WTC11 (cell line): ENCODE measurements around the gene UGT1A10. TPM values are rescaled to one million over a fixed set of nuclear protein-coding genes. Genes with fewer than 3 reads are reported as not detected.

Source experiments
- ATAC-seq: fragments of 200-7000 bp; cut with Tn5 transposase; 2 replicates; pipeline ENCODE4 v1.10.0; 2021; ENCODE audit warnings: mild to moderate bottlenecking, moderate library complexity
- CTCF ChIA-PET: fragments of 300-600 bp; sonication (Branson Sonifier 250); formaldehyde crosslinking; loops from one replicate; lab custom pipeline; 2021; ENCODE audit warnings: antibody characterized with exemption; lab: Charles Lee
- POLR2A ChIA-PET: fragments of 350-600 bp; sonication (Branson Sonifier 250); formaldehyde crosslinking; loops from one replicate; lab custom pipeline; 2021; ENCODE audit warnings: antibody characterized with exemption; lab: Charles Lee
- DNase-seq: peaks from one replicate; pipeline ENCODE4 v3.0.0; 2021; ENCODE audit warnings: low spot score
- H3K27ac Mint-ChIP-seq: 2 replicates; pipeline ENCODE4 v1.8.0; 2021; ENCODE audit warnings: mixed read lengths
- H3K27me3 Mint-ChIP-seq: 2 replicates; pipeline ENCODE4 v1.8.0; 2021; ENCODE audit warnings: low read depth, mild to moderate bottlenecking, moderate library complexity, mixed read lengths
- H3K36me3 Mint-ChIP-seq: 2 replicates; pipeline ENCODE4 v1.8.0; 2021; ENCODE audit warnings: mixed read lengths
- H3K4me1 Mint-ChIP-seq: 2 replicates; pipeline ENCODE4 v1.8.0; 2022; ENCODE audit warnings: mixed read lengths
- H3K4me3 Mint-ChIP-seq: 2 replicates; pipeline ENCODE4 v1.8.0; 2021; ENCODE audit warnings: mild to moderate bottlenecking, moderate library complexity, mixed read lengths
- H3K9me3 Mint-ChIP-seq: 2 replicates; pipeline ENCODE4 v1.8.0; 2021; ENCODE audit warnings: mixed read lengths
- NFYB ChIP-seq: sonication (generic); formaldehyde crosslinking; conservative IDR thresholded peaks from 2 replicates; pipeline ENCODE4 v1.8.0; 2022; ENCODE audit warnings: low read depth, missing genetic modification reagents
- SMAD4 ChIP-seq: sonication (generic); formaldehyde crosslinking; IDR thresholded peaks from 2 replicates; pipeline ENCODE4 v1.8.0; 2022; ENCODE audit warnings: mild to moderate bottlenecking, missing genetic modification reagents
- ZNF219 ChIP-seq: sonication (generic); formaldehyde crosslinking; IDR thresholded peaks from 2 replicates; pipeline ENCODE4 v1.8.0; 2023; ENCODE audit warnings: missing genetic modification reagents, mild to moderate bottlenecking, borderline replicate concordance
- ZNF671 ChIP-seq: fragments of 250-450 bp; sonication (Bioruptor Pico); IDR thresholded peaks from 2 replicates; pipeline ENCODE4 v1.8.0; 2021; ENCODE audit warnings: mild to moderate bottlenecking
- total RNA-seq: library from RNA; stranded (reverse); gene quantifications from 3 replicates; pipeline ENCODE4 v1.2.3, GENCODE V29; 2021
- TF ChIP-seq, protein P1 (sequence below): fragments of 250-450 bp; sonication (Bioruptor Pico); conservative IDR thresholded peaks from 2 replicates; pipeline ENCODE4 v1.9.0; 2021; ENCODE audit warnings: mild to moderate bottlenecking
- TF ChIP-seq, protein P2 (sequence below): sonication (generic); formaldehyde crosslinking; IDR thresholded peaks from 2 replicates; pipeline ENCODE4 v1.8.1; 2023; ENCODE audit warnings: mild to moderate bottlenecking, missing genetic modification reagents
- TF ChIP-seq, protein P3 (sequence below): fragments of 250-450 bp; sonication (Bioruptor Pico); IDR thresholded peaks from 2 replicates; pipeline ENCODE4 v1.9.0; 2021; ENCODE audit warnings: mild to moderate bottlenecking, borderline replicate concordance
- TF ChIP-seq, protein P4 (sequence below): sonication (generic); formaldehyde crosslinking; IDR thresholded peaks from 2 replicates; pipeline ENCODE4 v1.8.1; 2023; ENCODE audit warnings: mild to moderate bottlenecking, moderate library complexity, missing genetic modification reagents
- TF ChIP-seq, protein P5 (sequence below): fragments of 250-450 bp; sonication (Bioruptor Pico); IDR thresholded peaks from 2 replicates; pipeline ENCODE4 v1.8.0; 2021; ENCODE audit warnings: mild to moderate bottlenecking
- TF ChIP-seq, protein P6 (sequence below): sonication (generic); formaldehyde crosslinking; IDR thresholded peaks from 2 replicates; pipeline ENCODE4 v1.8.0; 2022; ENCODE audit warnings: mild to moderate bottlenecking, missing genetic modification reagents
- TF ChIP-seq, protein P7 (sequence below): sonication (generic); formaldehyde crosslinking; IDR thresholded peaks from 2 replicates; pipeline ENCODE4 v1.8.0; 2022; ENCODE audit warnings: mild to moderate bottlenecking, missing genetic modification reagents
- TF ChIP-seq, protein P8 (sequence below): sonication (generic); formaldehyde crosslinking; IDR thresholded peaks from 2 replicates; pipeline ENCODE4 v1.8.1; 2023; ENCODE audit warnings: mild to moderate bottlenecking, missing genetic modification reagents, moderate library complexity

UGT1A10 gene
- total RNA-seq, 1 experiment from 2014 or later: not detected

DNA sequence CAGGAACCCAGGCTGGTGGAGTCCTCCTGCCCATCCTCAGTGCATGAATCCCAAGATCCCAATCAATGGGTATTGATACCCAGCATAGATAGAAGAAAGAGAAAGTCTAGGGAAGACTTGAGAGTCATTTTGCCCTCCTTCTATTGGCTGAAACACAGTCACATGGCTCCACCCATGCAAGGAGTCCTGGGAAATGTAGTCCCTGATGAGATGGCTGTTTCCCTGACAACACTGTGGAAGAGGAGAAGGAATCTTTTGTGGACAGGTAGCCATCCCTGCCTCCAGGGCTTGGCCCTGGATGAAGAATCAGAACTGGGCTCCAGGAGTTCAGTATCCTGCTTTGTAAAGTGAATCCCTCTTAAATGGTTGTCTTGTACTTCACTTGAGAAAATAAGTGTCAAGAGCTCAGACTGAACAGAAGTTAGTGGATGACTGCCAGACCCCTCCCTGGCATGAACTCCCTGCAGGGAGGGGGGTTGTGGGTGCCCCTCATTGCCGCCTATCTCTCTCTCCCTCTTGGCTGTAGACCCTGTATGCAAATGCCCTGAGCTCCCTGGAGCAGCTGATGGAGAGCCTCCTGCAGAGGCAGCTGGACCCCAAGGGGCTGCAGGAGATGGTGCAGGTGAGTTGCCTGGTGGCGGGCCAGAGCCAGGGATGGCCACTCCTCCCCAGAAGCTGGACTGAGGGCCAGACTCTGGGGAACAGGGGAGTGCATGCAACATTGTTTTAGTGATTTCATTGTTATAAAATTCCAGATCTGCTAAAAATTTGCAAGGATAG is 178.0 kb downstream of the UGT1A10 start:
- Mint-ChIP-seq H3K36me3 (no peaks in the 10 kb centered on the region), H3K27ac (no peak overlapping the region), H3K9me3 (peaks cover 11% of the 10 kb centered on the region), H3K27me3 (no peaks in the 10 kb centered on the region; the same call in 1 of the 2 replicates), H3K4me3 (no peak overlapping the region), H3K4me1 (no peaks in the 10 kb centered on the region)
- ATAC-seq (peak; percentile 79), DNase-seq (no peak)
- ChIA-PET CTCF (no interaction called here), POLR2A (no interaction called here)
- TF ChIP-seq, protein P1, sequence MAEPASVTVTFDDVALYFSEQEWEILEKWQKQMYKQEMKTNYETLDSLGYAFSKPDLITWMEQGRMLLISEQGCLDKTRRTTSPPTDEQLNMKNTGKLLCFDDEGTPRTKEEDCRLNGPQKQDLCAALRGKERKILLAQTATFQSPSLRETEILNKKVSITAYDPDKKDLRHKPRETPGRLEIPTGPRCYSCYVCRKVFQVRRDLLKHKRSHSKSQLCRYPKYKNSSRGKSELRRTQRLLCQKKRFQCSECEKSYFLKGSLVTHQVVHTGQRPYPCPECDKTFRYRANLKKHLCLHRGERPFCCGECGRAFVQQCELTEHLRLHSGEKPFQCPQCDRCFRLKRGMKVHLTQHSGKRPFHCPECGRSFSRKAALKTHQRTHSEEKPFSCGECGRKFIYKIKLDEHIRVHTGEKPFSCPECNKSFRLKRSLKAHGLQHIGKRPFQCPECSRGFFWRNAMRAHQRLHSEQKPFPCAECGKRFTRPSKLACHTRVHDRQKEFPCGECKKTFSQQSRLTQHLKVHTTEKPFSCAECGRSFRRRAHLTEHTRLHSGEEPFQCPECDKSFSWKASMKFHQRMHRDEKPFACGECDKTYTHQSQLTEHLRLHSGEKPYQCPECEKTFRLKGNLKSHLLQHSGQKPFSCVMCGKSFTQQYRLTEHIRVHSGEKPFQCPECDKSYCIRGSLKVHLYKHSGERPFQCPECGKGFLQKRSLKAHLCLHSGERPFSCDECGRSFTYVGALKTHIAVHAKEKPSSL (CRISPR knock-in tag): no peak
- TF ChIP-seq, protein P2, sequence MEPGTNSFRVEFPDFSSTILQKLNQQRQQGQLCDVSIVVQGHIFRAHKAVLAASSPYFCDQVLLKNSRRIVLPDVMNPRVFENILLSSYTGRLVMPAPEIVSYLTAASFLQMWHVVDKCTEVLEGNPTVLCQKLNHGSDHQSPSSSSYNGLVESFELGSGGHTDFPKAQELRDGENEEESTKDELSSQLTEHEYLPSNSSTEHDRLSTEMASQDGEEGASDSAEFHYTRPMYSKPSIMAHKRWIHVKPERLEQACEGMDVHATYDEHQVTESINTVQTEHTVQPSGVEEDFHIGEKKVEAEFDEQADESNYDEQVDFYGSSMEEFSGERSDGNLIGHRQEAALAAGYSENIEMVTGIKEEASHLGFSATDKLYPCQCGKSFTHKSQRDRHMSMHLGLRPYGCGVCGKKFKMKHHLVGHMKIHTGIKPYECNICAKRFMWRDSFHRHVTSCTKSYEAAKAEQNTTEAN (CRISPR knock-in tag): no peak
- TF ChIP-seq SMAD4 (CRISPR knock-in tag) (no peak), NFYB (CRISPR knock-in tag) (no peak), ZNF219 (CRISPR knock-in tag) (no peak), ZNF671 (CRISPR knock-in tag) (no peak)
- TF ChIP-seq, protein P3, sequence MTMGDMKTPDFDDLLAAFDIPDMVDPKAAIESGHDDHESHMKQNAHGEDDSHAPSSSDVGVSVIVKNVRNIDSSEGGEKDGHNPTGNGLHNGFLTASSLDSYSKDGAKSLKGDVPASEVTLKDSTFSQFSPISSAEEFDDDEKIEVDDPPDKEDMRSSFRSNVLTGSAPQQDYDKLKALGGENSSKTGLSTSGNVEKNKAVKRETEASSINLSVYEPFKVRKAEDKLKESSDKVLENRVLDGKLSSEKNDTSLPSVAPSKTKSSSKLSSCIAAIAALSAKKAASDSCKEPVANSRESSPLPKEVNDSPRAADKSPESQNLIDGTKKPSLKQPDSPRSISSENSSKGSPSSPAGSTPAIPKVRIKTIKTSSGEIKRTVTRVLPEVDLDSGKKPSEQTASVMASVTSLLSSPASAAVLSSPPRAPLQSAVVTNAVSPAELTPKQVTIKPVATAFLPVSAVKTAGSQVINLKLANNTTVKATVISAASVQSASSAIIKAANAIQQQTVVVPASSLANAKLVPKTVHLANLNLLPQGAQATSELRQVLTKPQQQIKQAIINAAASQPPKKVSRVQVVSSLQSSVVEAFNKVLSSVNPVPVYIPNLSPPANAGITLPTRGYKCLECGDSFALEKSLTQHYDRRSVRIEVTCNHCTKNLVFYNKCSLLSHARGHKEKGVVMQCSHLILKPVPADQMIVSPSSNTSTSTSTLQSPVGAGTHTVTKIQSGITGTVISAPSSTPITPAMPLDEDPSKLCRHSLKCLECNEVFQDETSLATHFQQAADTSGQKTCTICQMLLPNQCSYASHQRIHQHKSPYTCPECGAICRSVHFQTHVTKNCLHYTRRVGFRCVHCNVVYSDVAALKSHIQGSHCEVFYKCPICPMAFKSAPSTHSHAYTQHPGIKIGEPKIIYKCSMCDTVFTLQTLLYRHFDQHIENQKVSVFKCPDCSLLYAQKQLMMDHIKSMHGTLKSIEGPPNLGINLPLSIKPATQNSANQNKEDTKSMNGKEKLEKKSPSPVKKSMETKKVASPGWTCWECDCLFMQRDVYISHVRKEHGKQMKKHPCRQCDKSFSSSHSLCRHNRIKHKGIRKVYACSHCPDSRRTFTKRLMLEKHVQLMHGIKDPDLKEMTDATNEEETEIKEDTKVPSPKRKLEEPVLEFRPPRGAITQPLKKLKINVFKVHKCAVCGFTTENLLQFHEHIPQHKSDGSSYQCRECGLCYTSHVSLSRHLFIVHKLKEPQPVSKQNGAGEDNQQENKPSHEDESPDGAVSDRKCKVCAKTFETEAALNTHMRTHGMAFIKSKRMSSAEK (CRISPR knock-in tag): no peak
- TF ChIP-seq, protein P4, sequence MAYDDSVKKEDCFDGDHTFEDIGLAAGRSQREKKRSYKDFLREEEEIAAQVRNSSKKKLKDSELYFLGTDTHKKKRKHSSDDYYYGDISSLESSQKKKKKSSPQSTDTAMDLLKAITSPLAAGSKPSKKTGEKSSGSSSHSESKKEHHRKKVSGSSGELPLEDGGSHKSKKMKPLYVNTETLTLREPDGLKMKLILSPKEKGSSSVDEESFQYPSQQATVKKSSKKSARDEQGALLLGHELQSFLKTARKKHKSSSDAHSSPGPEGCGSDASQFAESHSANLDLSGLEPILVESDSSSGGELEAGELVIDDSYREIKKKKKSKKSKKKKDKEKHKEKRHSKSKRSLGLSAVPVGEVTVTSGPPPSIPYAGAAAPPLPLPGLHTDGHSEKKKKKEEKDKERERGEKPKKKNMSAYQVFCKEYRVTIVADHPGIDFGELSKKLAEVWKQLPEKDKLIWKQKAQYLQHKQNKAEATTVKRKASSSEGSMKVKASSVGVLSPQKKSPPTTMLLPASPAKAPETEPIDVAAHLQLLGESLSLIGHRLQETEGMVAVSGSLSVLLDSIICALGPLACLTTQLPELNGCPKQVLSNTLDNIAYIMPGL (CRISPR knock-in tag): no peak
- TF ChIP-seq, protein P5, sequence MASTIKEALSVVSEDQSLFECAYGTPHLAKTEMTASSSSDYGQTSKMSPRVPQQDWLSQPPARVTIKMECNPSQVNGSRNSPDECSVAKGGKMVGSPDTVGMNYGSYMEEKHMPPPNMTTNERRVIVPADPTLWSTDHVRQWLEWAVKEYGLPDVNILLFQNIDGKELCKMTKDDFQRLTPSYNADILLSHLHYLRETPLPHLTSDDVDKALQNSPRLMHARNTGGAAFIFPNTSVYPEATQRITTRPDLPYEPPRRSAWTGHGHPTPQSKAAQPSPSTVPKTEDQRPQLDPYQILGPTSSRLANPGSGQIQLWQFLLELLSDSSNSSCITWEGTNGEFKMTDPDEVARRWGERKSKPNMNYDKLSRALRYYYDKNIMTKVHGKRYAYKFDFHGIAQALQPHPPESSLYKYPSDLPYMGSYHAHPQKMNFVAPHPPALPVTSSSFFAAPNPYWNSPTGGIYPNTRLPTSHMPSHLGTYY (CRISPR knock-in tag): no peak
- TF ChIP-seq, protein P6, sequence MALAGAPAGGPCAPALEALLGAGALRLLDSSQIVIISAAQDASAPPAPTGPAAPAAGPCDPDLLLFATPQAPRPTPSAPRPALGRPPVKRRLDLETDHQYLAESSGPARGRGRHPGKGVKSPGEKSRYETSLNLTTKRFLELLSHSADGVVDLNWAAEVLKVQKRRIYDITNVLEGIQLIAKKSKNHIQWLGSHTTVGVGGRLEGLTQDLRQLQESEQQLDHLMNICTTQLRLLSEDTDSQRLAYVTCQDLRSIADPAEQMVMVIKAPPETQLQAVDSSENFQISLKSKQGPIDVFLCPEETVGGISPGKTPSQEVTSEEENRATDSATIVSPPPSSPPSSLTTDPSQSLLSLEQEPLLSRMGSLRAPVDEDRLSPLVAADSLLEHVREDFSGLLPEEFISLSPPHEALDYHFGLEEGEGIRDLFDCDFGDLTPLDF (CRISPR knock-in tag): no peak
- TF ChIP-seq, protein P7, sequence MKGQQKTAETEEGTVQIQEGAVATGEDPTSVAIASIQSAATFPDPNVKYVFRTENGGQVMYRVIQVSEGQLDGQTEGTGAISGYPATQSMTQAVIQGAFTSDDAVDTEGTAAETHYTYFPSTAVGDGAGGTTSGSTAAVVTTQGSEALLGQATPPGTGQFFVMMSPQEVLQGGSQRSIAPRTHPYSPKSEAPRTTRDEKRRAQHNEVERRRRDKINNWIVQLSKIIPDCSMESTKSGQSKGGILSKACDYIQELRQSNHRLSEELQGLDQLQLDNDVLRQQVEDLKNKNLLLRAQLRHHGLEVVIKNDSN (CRISPR knock-in tag): peak; percentile 90
- TF ChIP-seq, protein P8, sequence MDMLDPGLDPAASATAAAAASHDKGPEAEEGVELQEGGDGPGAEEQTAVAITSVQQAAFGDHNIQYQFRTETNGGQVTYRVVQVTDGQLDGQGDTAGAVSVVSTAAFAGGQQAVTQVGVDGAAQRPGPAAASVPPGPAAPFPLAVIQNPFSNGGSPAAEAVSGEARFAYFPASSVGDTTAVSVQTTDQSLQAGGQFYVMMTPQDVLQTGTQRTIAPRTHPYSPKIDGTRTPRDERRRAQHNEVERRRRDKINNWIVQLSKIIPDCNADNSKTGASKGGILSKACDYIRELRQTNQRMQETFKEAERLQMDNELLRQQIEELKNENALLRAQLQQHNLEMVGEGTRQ: peak; percentile 90
